ENCODE results near the gene DIS3L2.

The DIS3L2 gene

DNA sequence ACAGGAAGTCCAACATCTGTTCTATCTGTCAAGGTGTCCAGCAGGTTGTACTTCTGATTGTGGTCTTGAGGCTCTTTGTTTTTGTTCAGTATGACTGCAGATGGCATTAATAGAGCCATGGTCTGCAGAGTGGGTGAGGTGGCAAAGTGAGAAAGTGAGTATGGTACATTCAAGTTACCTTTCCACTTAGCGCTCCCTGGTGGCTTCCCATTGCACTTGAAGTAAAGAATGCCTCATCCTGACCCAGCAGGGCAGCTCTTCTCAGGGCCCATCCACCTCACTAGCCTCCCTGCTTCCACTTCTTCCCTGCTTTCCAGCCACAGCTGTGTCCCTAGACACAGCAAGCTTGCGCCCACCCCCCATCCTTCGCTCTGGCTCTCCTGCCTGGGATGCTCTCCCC lies 269.0 kb downstream of the DIS3L2 start:
- peak; percentile 15 for DNase-seq (ENCODE audit: low spot score)
- no peak overlapping the region for H3K23ac ChIP-seq (ENCODE audit: low read depth, low read length, poor library complexity)

DNA sequence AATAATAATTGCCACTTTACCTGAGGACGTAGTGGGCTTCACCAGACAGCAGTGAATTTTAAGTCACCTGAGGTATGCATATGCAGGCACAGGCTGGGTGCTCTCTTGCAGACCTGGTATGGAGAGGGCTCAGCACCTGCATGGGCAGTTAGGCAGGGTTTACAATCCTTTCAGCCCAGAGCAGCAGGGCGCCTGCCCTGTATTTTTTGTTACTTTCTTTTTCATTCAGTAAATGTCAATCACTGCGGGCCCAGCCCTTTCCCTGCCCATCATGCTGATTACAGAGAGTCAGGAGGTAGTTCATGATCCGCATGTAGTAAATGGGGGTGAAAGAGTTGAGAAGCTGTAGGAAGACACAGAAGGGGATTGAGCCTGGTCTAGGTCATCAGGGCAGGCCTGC lies 270.0 kb downstream of the DIS3L2 start:
- H3K4me1 ChIP-seq (ENCODE audit: control insufficient read depth in 2 of 2, insufficient read depth in 1 of 2, low read depth in 1 of 2, low read length in 2 of 2), result peaks cover 4 to 12% of the 10 kb centered on the region in 2 donors
- H3K27ac ChIP-seq (replicated peaks; ENCODE audit: low read length), result no peak overlapping the region
- H3K18ac ChIP-seq (ENCODE audit: low read length), result no peak overlapping the region
- H4K8ac ChIP-seq (ENCODE audit: low read depth, low read length), result no peak overlapping the region
- no peak overlapping the region for H4K91ac ChIP-seq (ENCODE audit: low read depth, low read length, poor library complexity)
- H3K4me2 ChIP-seq (ENCODE audit: insufficient read depth, low read length, poor library complexity, severe bottlenecking), result no peak overlapping the region
- H3K23ac ChIP-seq (ENCODE audit: low read depth, low read length, poor library complexity), result no peak overlapping the region
- no peaks in the 10 kb centered on the region for H3K79me1 ChIP-seq (ENCODE audit: low read depth, low read length)
- H2BK12ac ChIP-seq (ENCODE audit: low read length), result no peak overlapping the region
- no peak overlapping the region for H2AFZ ChIP-seq (ENCODE audit: low read length)
- H2BK5ac ChIP-seq (ENCODE audit: low read length), result no peak overlapping the region
- no CpG with 5 or more reads among the region's 4 CpGs for WGBS, 2 donors (ENCODE audit: extremely low coverage in 2 of 2, insufficient read length in 2 of 2, insufficient replicate concordance in 1 of 2)
- H2BK15ac ChIP-seq (ENCODE audit: low read length), result no peak overlapping the region
- H3K9ac ChIP-seq (ENCODE audit: low read depth, low read length, poor library complexity), result no peak overlapping the region
- H3K4ac ChIP-seq (ENCODE audit: low read length), result no peak overlapping the region
- H2AK5ac ChIP-seq (ENCODE audit: low read depth, low read length), result no peak overlapping the region
- no peak overlapping the region for H3K4me3 ChIP-seq (ENCODE audit: low read length in 2 of 2)
- no peak overlapping the region for H3K14ac ChIP-seq (ENCODE audit: low read length)
- H3K9me3 ChIP-seq (replicated peaks in 1 of 2; ENCODE audit: control insufficient read depth in 2 of 2, insufficient read depth in 1 of 2, low read depth in 1 of 2, low read length in 2 of 2), result no peaks in the 10 kb centered on the region
- no peaks in the 10 kb centered on the region for H3K36me3 ChIP-seq (replicated peaks in 1 of 2; ENCODE audit: control insufficient read depth in 2 of 2, insufficient read depth in 2 of 2, low read length in 2 of 2)
- DNase-seq (ENCODE audit: low spot score), result no peak
- no peak overlapping the region for H2BK120ac ChIP-seq (ENCODE audit: low read depth, low read length)
- H3K27me3 ChIP-seq (ENCODE audit: control insufficient read depth in 3 of 3, insufficient read depth in 3 of 3, low read depth in 1 of 3, low read length in 3 of 3), result no peaks in the 10 kb centered on the region

More for the DNA sequence above, 269.0 kb downstream of the DIS3L2 start:
- H2AFZ ChIP-seq (ENCODE audit: low read length), result no peak overlapping the region
- no peak overlapping the region for H3K4ac ChIP-seq (ENCODE audit: low read length)
- H3K9me3 ChIP-seq (replicated peaks in 1 of 2; ENCODE audit: control insufficient read depth in 2 of 2, insufficient read depth in 1 of 2, low read depth in 1 of 2, low read length in 2 of 2), result no peaks in the 10 kb centered on the region
- H3K27ac ChIP-seq (replicated peaks; ENCODE audit: low read length), result no peak overlapping the region
- H2BK120ac ChIP-seq (ENCODE audit: low read depth, low read length), result no peak overlapping the region
- H3K79me1 ChIP-seq (ENCODE audit: low read depth, low read length), result no peaks in the 10 kb centered on the region
- no peak overlapping the region for H4K8ac ChIP-seq (ENCODE audit: low read depth, low read length)
- no peak overlapping the region for H2BK15ac ChIP-seq (ENCODE audit: low read length)
- H2AK5ac ChIP-seq (ENCODE audit: low read depth, low read length), result no peak overlapping the region
- H3K4me3 ChIP-seq (ENCODE audit: low read length in 2 of 2), result no peak overlapping the region
- H3K18ac ChIP-seq (ENCODE audit: low read length), result no peak overlapping the region
- H3K27me3 ChIP-seq (ENCODE audit: control insufficient read depth in 3 of 3, insufficient read depth in 3 of 3, low read depth in 1 of 3, low read length in 3 of 3), result no peaks in the 10 kb centered on the region
- H2BK5ac ChIP-seq (ENCODE audit: low read length), result no peak overlapping the region
- H3K4me1 ChIP-seq (ENCODE audit: control insufficient read depth in 2 of 2, insufficient read depth in 1 of 2, low read depth in 1 of 2, low read length in 2 of 2), result peaks cover 4 to 9% of the 10 kb centered on the region in 2 donors
- H3K9ac ChIP-seq (ENCODE audit: low read depth, low read length, poor library complexity), result no peak overlapping the region
- no peak overlapping the region for H3K14ac ChIP-seq (ENCODE audit: low read length)
- H2BK12ac ChIP-seq (ENCODE audit: low read length), result no peak overlapping the region
- H4K91ac ChIP-seq (ENCODE audit: low read depth, low read length, poor library complexity), result no peak overlapping the region
- no peaks in the 10 kb centered on the region for H3K36me3 ChIP-seq (replicated peaks in 1 of 2; ENCODE audit: control insufficient read depth in 2 of 2, insufficient read depth in 2 of 2, low read length in 2 of 2)
- WGBS, 2 donors (ENCODE audit: extremely low coverage in 2 of 2, insufficient read length in 2 of 2, insufficient replicate concordance in 1 of 2), result no CpG with 5 or more reads among the region's 3 CpGs
- H3K4me2 ChIP-seq (ENCODE audit: insufficient read depth, low read length, poor library complexity, severe bottlenecking), result no peak overlapping the region

DNA sequence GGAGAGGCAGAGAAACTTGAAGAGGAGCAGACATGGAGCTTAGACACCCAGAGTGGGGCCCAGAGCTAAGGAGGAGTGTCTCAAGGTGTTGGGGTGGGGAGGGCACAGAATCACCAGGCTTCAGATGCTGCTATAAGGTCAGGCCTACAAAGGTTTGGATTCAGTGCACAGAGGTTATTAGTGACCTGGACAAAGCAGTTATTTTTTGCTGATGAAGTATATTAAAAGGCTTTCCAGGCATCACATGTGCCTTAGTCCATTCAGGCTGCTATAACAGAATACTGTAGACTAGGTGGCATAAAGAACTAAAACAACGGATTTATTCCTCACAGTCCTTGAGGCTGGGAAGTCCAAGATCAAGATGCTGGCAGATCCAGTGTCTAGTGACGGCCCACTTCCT lies 271.4 kb downstream of the DIS3L2 start:
- no peak overlapping the region for H3K18ac ChIP-seq (ENCODE audit: low read length)
- no peak overlapping the region for H4K8ac ChIP-seq (ENCODE audit: low read depth, low read length)
- no peaks in the 10 kb centered on the region for H3K36me3 ChIP-seq (replicated peaks in 1 of 2; ENCODE audit: control insufficient read depth in 2 of 2, insufficient read depth in 2 of 2, low read length in 2 of 2)
- no peak overlapping the region for H3K4me2 ChIP-seq (ENCODE audit: insufficient read depth, low read length, poor library complexity, severe bottlenecking)
- H2BK15ac ChIP-seq (ENCODE audit: low read length), result no peak overlapping the region
- H4K91ac ChIP-seq (ENCODE audit: low read depth, low read length, poor library complexity), result no peak overlapping the region
- H3K4me1 ChIP-seq (ENCODE audit: control insufficient read depth in 2 of 2, insufficient read depth in 1 of 2, low read depth in 1 of 2, low read length in 2 of 2), result peaks cover 4 to 12% of the 10 kb centered on the region in 2 donors
- no CpG with 5 or more reads among the region's 2 CpGs for WGBS, 2 donors (ENCODE audit: extremely low coverage in 2 of 2, insufficient read length in 2 of 2, insufficient replicate concordance in 1 of 2)
- H2AFZ ChIP-seq (ENCODE audit: low read length), result no peak overlapping the region
- H3K9me3 ChIP-seq (replicated peaks in 1 of 2; ENCODE audit: control insufficient read depth in 2 of 2, insufficient read depth in 1 of 2, low read depth in 1 of 2, low read length in 2 of 2), result no peaks in the 10 kb centered on the region
- no peak overlapping the region for H2BK120ac ChIP-seq (ENCODE audit: low read depth, low read length)
- H3K27me3 ChIP-seq (ENCODE audit: control insufficient read depth in 3 of 3, insufficient read depth in 3 of 3, low read depth in 1 of 3, low read length in 3 of 3), result no peaks in the 10 kb centered on the region
- no peak overlapping the region for H3K4me3 ChIP-seq (ENCODE audit: low read length in 2 of 2)
- no peak overlapping the region for H3K27ac ChIP-seq (replicated peaks; ENCODE audit: low read length)
- H2BK5ac ChIP-seq (ENCODE audit: low read length), result no peak overlapping the region
- H3K14ac ChIP-seq (ENCODE audit: low read length), result no peak overlapping the region
- H3K79me1 ChIP-seq (ENCODE audit: low read depth, low read length), result no peaks in the 10 kb centered on the region
- H3K4ac ChIP-seq (ENCODE audit: low read length), result no peak overlapping the region
- no peak for DNase-seq (ENCODE audit: low spot score)
- no peak overlapping the region for H2BK12ac ChIP-seq (ENCODE audit: low read length)
- H3K23ac ChIP-seq (ENCODE audit: low read depth, low read length, poor library complexity), result no peak overlapping the region
- H2AK5ac ChIP-seq (ENCODE audit: low read depth, low read length), result no peak overlapping the region
- H3K9ac ChIP-seq (ENCODE audit: low read depth, low read length, poor library complexity), result no peak overlapping the region

DNA sequence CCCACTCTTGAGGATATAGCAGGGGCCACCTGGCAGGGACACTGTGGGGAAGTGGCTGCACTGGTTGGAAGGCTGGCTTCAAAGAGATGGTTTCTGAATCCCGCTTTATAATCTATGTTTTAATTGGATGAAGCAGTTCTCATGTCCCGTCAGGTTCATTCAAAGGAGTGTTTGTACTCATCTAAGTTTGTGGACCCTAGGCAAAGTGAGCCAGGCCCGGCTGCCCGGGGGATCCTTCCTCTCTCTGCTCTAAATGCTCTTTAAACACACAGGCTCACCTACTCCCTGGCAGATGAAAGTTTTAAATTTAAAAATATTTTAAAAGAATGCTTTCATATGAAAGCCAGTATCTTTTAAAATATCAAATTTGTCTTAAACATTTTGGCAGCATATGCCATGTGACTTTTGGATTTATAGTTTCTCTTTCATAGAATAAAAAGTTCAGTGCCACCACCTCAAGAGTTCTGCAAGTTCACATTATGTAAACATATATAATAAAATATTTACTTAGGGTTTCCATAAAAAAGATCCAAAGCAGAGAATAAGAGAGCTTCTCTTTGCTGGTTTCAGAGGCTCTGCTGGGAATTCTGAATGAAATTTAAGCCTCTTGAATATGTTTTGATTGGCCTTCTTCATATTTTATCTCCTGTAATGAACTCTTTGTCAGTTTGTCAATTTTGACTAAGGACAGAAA lies 273.6 kb downstream of the DIS3L2 start:
- no peak overlapping the region for H4K91ac ChIP-seq (ENCODE audit: low read depth, low read length, poor library complexity)
- no peak overlapping the region for H3K4me3 ChIP-seq (ENCODE audit: low read length in 2 of 2)
- no peak overlapping the region for H3K9ac ChIP-seq (ENCODE audit: low read depth, low read length, poor library complexity)
- no peak overlapping the region for H3K4ac ChIP-seq (ENCODE audit: low read length)
- H2AFZ ChIP-seq (ENCODE audit: low read length), result no peak overlapping the region
- no peak overlapping the region for H2BK5ac ChIP-seq (ENCODE audit: low read length)
- peaks cover 4 to 12% of the 10 kb centered on the region in 2 donors for H3K4me1 ChIP-seq (ENCODE audit: control insufficient read depth in 2 of 2, insufficient read depth in 1 of 2, low read depth in 1 of 2, low read length in 2 of 2)
- peaks cover 0 to 3% of the 10 kb centered on the region in 2 donors for H3K36me3 ChIP-seq (replicated peaks in 1 of 2; ENCODE audit: control insufficient read depth in 2 of 2, insufficient read depth in 2 of 2, low read length in 2 of 2)
- no peak overlapping the region for H4K8ac ChIP-seq (ENCODE audit: low read depth, low read length)
- H3K23ac ChIP-seq (ENCODE audit: low read depth, low read length, poor library complexity), result no peak overlapping the region
- no peaks in the 10 kb centered on the region for H3K9me3 ChIP-seq (replicated peaks in 1 of 2; ENCODE audit: control insufficient read depth in 2 of 2, insufficient read depth in 1 of 2, low read depth in 1 of 2, low read length in 2 of 2)
- H3K18ac ChIP-seq (ENCODE audit: low read length), result no peak overlapping the region
- WGBS, 2 donors (ENCODE audit: extremely low coverage in 2 of 2, insufficient read length in 2 of 2, insufficient replicate concordance in 1 of 2), result no CpG with 5 or more reads among the region's 4 CpGs
- H3K14ac ChIP-seq (ENCODE audit: low read length), result no peak overlapping the region
- H2AK5ac ChIP-seq (ENCODE audit: low read depth, low read length), result no peak overlapping the region
- H3K4me2 ChIP-seq (ENCODE audit: insufficient read depth, low read length, poor library complexity, severe bottlenecking), result no peak overlapping the region
- no peak overlapping the region for H2BK120ac ChIP-seq (ENCODE audit: low read depth, low read length)
- H2BK15ac ChIP-seq (ENCODE audit: low read length), result no peak overlapping the region
- H2BK12ac ChIP-seq (ENCODE audit: low read length), result no peak overlapping the region
- H3K79me1 ChIP-seq (ENCODE audit: low read depth, low read length), result no peaks in the 10 kb centered on the region
- DNase-seq (ENCODE audit: low spot score), result no peak
- H3K27me3 ChIP-seq (ENCODE audit: control insufficient read depth in 3 of 3, insufficient read depth in 3 of 3, low read depth in 1 of 3, low read length in 3 of 3), result no peaks in the 10 kb centered on the region
- no peak overlapping the region for H3K27ac ChIP-seq (replicated peaks; ENCODE audit: low read length)
